Activated T-cell treated with anti-CD3 and anti-CD28 coated beads for 48 hours (primary cell): ENCODE results near the gene MAP4K1.

Experiments
- DNase-seq: peaks from one replicate; pipeline ENCODE4 v3.0.0-alpha.2; 2020; ENCODE audit warnings: low read depth

The MAP4K1 gene

GRCh38 chr19:38617764-38618589 is at the start of gene MAP4K1:
TSS of gene MAP4K1 (minus strand) at chr19:38617953. CDS start at chr19:38617895, 58 bp downstream.
- peak; percentile 61 for DNase-seq

GRCh38 chr19:38666663-38667511 is 49.1 kb upstream of the MAP4K1 start:
- no peak for DNase-seq

DNA sequence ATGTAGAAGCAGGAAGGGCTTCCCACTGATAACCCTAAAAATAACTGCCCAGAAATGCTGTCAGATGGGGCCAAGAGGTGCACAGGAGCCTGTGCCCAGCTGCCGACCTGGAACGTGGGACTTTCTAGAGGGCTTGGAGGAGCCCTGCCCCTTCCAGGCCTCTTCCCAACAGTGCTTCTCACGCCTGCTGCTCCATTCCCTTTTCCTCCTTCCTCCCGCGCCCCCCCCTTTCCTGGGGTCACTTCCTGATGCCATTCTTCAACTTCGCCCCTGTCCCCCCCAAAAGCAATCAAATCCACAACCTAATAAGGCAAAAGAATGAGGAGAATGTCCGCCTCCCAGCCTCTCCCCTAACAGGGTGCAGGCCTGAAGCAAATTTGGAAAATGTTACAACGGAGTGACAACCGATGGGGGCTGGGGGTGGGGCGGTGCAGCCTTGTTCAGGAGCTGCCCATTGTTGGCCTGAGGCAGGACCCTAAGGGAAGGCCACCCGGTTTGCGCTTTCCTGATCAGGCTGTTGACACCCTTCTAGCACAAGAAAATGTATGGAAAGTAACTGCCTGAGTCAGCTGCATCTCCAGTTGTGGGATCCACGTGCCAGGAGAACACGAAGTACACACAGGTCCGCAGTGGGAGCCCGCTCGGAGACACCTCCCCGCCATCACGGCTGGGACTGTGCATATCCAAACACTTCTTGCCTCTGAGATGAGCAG is 48.4 kb upstream of the MAP4K1 start:
- DNase-seq: no peak

GRCh38 chr19:38665219-38665931 is 47.6 kb upstream of the MAP4K1 start:
- no peak for DNase-seq

DNA sequence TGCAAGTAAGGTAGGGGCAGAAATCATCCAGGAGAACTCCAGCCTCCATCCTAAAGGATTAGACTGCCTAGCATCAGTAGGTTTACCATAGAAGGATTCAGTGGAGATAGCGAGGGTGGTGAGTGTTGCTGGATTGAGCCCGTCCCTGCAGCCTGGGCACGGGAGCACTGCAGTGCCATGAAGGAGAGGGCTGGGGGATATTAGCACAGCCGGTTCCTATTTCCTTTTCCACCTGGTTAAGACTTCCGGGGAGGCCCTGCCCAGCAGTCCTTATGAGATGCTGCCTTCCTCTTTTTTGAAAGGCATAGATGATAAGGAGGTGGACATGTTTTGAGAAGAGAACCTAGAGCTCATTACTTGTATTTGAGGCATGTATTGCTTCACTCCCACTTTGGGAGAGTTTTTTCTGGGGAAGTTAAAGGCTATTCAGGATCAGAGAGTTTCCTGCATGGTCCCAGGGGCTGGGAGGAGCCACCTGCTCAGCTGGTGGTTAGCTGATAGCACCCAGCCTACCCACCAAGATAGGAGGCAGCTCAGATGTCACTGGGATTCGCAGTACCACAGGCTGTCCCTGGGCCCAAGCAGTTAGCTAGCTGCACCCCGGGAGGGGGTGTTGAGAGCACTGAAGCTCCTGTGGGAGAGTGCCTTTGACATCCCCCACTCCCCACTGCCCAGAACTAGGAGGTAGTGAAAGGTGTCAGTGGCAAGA is 46.9 kb upstream of the MAP4K1 start:
- no peak for DNase-seq

GRCh38 chr19:38663957-38664502 is 46.3 kb upstream of the MAP4K1 start:
- DNase-seq: no peak

GRCh38 chr19:38663156-38663651 is 45.5 kb upstream of the MAP4K1 start:
- no peak for DNase-seq

GRCh38 chr19:38662537-38663155 is 44.9 kb upstream of the MAP4K1 start:
- no peak for DNase-seq

GRCh38 chr19:38661996-38662395 is 44.2 kb upstream of the MAP4K1 start:
- DNase-seq: no peak

GRCh38 chr19:38661136-38661535 is 43.4 kb upstream of the MAP4K1 start:
- DNase-seq: no peak

- DNase-seq: no peak
These were observed 43.0 kb upstream of the MAP4K1 start for GRCh38 chr19:38660724-38661123.

DNA sequence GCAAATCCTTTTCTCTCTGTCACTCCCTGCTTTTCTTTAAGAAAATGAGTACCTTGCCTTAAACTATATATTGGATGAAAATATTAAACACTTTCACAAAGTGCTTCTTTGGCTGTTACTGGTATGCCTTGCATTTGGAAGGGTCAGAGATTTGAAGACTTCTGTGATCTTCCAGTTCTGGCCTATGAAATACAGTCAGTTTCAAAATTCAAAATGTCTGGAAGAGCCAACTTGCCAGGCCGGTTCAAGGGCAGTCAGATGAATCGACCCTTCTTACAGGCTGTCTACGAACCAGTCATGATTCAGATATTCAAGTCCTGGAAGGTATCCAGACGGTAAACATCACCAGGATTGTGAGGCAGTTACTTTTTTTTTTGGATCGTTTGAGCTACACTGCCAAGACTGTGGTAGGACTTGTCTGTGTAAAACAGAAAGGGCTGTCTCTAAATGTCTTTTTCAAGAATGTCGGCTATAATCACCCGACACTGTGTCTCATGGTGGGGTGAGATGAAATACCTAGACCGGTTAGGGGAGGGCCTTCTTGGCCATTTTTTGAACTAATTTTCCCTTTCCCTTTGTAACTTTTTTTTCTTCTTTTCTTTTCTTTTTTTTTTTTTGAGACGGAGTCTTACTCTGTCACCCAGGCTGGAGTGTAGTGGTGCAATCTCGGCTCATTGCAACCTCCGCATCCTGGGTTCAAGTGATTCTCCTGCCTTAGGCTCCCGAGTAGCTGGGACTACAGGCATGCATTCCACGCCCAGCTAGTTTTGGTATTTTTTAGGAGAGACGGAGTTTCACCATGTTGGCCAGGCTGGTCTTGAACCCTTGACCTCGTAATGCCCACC is 40.9 kb upstream of the MAP4K1 start:
- no peak for DNase-seq

DNA sequence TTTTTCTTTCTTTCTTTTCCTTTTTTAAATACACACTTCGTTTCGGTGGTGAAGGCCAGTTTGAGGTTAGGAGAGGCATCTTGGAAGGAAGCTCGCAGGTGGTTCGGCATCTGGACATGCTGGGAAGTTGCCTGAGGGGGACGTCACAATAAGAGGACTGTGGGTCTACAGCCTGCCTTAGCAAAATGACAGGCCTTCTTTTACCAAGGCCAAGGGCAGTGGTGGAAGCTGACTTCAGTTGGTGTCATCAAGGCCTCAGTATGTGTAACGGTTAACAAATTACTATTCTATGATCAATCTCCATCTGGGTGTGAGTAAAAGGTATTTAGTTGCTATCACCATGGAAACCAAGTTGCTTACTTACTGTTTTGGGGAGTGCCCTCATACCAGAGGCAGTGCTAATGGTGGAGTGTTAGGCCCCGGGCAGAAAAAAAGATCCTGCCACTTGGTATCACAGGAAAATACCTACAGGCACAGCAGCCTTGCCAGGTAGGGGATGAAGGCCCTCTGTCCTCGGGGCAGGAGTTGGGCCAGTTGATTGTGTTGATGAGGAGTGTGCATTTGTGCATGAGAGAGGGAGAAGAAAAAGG is 40.0 kb upstream of the MAP4K1 start:
- no peak for DNase-seq

GRCh38 chr19:38656171-38656981 is 38.6 kb upstream of the MAP4K1 start:
- no peak for DNase-seq

DNA sequence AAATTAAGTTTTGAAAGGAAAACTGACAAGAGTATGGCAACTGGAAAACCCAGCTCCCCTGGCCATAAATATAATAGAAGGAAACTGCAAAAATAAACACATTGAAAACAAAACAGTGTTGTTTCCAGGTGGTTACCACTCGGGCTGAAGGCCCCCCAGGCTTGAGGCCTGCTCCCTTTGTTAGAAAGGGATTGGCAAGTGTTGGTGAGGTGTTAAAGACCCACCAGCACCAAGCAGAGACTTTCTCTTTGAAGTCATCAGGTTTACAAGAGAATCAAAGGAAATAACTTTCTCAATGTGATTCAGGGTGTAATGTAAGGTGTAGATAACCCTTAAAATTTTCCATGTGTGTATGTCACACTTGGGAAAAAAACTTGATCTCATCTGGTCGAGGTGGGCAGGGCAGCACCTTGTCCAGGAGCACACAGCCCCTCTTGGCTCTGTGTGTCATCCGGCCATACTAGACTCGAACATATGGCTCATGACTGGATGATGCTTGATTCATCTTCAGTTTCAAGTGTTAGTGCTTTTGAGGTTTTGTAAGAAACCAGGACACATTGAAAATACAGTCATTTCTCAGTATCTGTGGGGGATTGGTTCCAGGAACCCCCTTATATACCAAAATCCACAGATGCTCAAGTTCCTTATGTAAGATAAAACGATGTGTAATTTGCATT is 37.5 kb upstream of the MAP4K1 start:
- no peak for DNase-seq

GRCh38 chr19:38654628-38655055 is 36.9 kb upstream of the MAP4K1 start:
- DNase-seq: no peak

GRCh38 chr19:38653028-38653571 is 35.3 kb upstream of the MAP4K1 start:
- DNase-seq: no peak
